Inflammatory macrophage (primary cell): Measurements from ENCODE around the gene ZFYVE28.
"Not testable (repeated sequence)": the region's sequence is repeated elsewhere in the genome, so short reads cannot be mapped to it uniquely, and the experiment has no call there.

Experiments used
- DNase-seq, 2 donors: peaks; one replicate each; pipeline ENCODE4 v3.0.0-alpha.2; 2020 to 2022
- total RNA-seq, 18 experiments: gene quantifications; one replicate each; lab custom pipeline; 2026; ENCODE audit warnings: mixed read lengths in 6 of 18, inconsistent platforms in 2 of 18; lab: John Stamatoyannopoulos, UW

The ZFYVE28 gene
- total RNA-seq, result 6.4 to 43.5 (median 19.9) reads per million in 18 experiments

GRCh38 chr4:2417765-2418649, at the start of gene ZFYVE28:
ZFYVE28 (minus strand) TSS chr4:2418645; CDS start chr4:2418323, 322 bp downstream.
- peak; percentile 14 to 18 for DNase-seq

- not testable (repeated sequence) for DNase-seq
Observed at GRCh38 chr4:2465544-2465943, 47.1 kb upstream of the ZFYVE28 start.

- no peak for DNase-seq
Observed at GRCh38 chr4:2465032-2465431, 46.6 kb upstream of the ZFYVE28 start.

- DNase-seq, result no peak
Observed at GRCh38 chr4:2462992-2463762, 44.7 kb upstream of the ZFYVE28 start.

- DNase-seq, result peak; percentile 40 to 61
Observed at GRCh38 chr4:2462218-2462991, 44.0 kb upstream of the ZFYVE28 start.

- DNase-seq, result no peak
Observed at GRCh38 chr4:2461246-2461960, 43.0 kb upstream of the ZFYVE28 start.

GRCh38 chr4:2459589-2460349, 41.3 kb upstream of the ZFYVE28 start:
- no peak for DNase-seq

GRCh38 chr4:2458546-2459491, 40.4 kb upstream of the ZFYVE28 start:
- DNase-seq, result no peak

- DNase-seq, result no peak
Observed at GRCh38 chr4:2457481-2458295, 39.2 kb upstream of the ZFYVE28 start.

GRCh38 chr4:2451821-2452785, 33.7 kb upstream of the ZFYVE28 start:
- no peak for DNase-seq

- DNase-seq, result no peak
Observed at GRCh38 chr4:2451036-2451520, 32.6 kb upstream of the ZFYVE28 start.

GRCh38 chr4:2450394-2451035, 32.1 kb upstream of the ZFYVE28 start:
- DNase-seq, result no peak

GRCh38 chr4:2449511-2450392, 31.3 kb upstream of the ZFYVE28 start:
- DNase-seq, result no peak

- no peak for DNase-seq
Observed at GRCh38 chr4:2449051-2449450, 30.6 kb upstream of the ZFYVE28 start.

GRCh38 chr4:2448589-2448988, 30.1 kb upstream of the ZFYVE28 start:
- no peak for DNase-seq
